OCI-LY1 (cell line): Measurements from ENCODE around the gene PDE3A.

Experiments
- H2AFZ ChIP-seq: fragments of 200-600 bp; sonication (generic), shearing (Covaris generic); 2 replicates; pipeline ENCODE4 v1.6.0; 2014; ENCODE audit warnings: antibody characterized with exemption, mild to moderate bottlenecking, low read length
- H3F3A ChIP-seq: fragments of 200-600 bp; sonication (generic), shearing (Covaris generic); 2 replicates; pipeline ENCODE4 v1.6.0; 2014; ENCODE audit warnings: mild to moderate bottlenecking, antibody characterized with exemption, low read length, moderate library complexity; ENCODE audit not compliant: insufficient read depth
- H3K27ac ChIP-seq: fragments of 200-600 bp; sonication (generic); 2 replicates; pipeline ENCODE4 v1.5.1; 2014; ENCODE audit warnings: low read length, mixed run types, mild to moderate bottlenecking, low read depth; ENCODE audit not compliant: poor library complexity, severe bottlenecking
- H3K27me3 ChIP-seq: fragments of 200-600 bp; sonication (generic); 2 replicates; pipeline ENCODE4 v1.6.0; 2014; ENCODE audit warnings: antibody characterized with exemption, mild to moderate bottlenecking, low read length, moderate library complexity; ENCODE audit not compliant: insufficient read depth
- H3K36me3 ChIP-seq: fragments of 200-600 bp; sonication (generic); 2 replicates; pipeline ENCODE4 v1.6.1; 2014; ENCODE audit warnings: mild to moderate bottlenecking, antibody characterized with exemption, low read length, moderate library complexity, mixed read lengths; ENCODE audit not compliant: insufficient read depth
- H3K4me1 ChIP-seq: fragments of 200-600 bp; sonication (generic); 2 replicates; pipeline ENCODE4 v1.5.1; 2014; ENCODE audit warnings: mild to moderate bottlenecking, low read length, moderate library complexity; ENCODE audit not compliant: insufficient read depth, severe bottlenecking
- H3K4me2 ChIP-seq: fragments of 200-600 bp; sonication (generic), shearing (Covaris generic); 2 replicates; pipeline ENCODE4 v1.6.1; 2014; ENCODE audit warnings: low read length
- H3K4me3 ChIP-seq: fragments of 200-600 bp; sonication (generic); 2 replicates; pipeline ENCODE4 v1.5.1; 2014; ENCODE audit warnings: low read length, low read depth, mild to moderate bottlenecking, mixed read lengths; ENCODE audit not compliant: poor library complexity, severe bottlenecking
- H3K79me2 ChIP-seq: fragments of 200-600 bp; shearing (Covaris generic); 2 replicates; pipeline ENCODE4 v1.6.1; 2016; ENCODE audit warnings: mixed run types, low read length, mixed read lengths; ENCODE audit not compliant: insufficient read depth
- H3K9ac ChIP-seq: fragments of 200-600 bp; sonication (generic), shearing (Covaris generic); 2 replicates; pipeline ENCODE4 v1.6.1; 2014; ENCODE audit warnings: mild to moderate bottlenecking, low read length, mixed read lengths
- H3K9me2 ChIP-seq: fragments of 200-600 bp; sonication (generic), shearing (Covaris generic); 2 replicates; pipeline ENCODE4 v1.6.1; 2014; ENCODE audit warnings: low read depth, mild to moderate bottlenecking, low read length, mixed read lengths
- H3K9me3 ChIP-seq: fragments of 200-600 bp; shearing (Covaris generic); 2 replicates; pipeline ENCODE4 v1.6.1; 2014; ENCODE audit warnings: low read length, mixed read lengths
- H4K20me1 ChIP-seq: fragments of 200-600 bp; sonication (generic), shearing (Covaris generic); 2 replicates; pipeline ENCODE4 v1.6.0; 2016; ENCODE audit warnings: mild to moderate bottlenecking, low read length; ENCODE audit not compliant: insufficient read depth
- CTCF ChIP-seq: fragments of 200-600 bp; sonication (generic), shearing (Covaris generic); IDR thresholded peaks from 2 replicates; pipeline ENCODE4 v1.5.1; 2017; ENCODE audit warnings: mild to moderate bottlenecking, antibody characterized with exemption, low read length, moderate library complexity, mixed read lengths
- EZH2 ChIP-seq: fragments of 200-600 bp; sonication (generic), shearing (Covaris generic); IDR thresholded peaks from 2 replicates; pipeline ENCODE4 v1.8.0; 2017; ENCODE audit warnings: borderline replicate concordance, mixed run types, mild to moderate bottlenecking, antibody characterized with exemption, low read length, moderate library complexity, mixed read lengths

Gene PDE3A

DNA sequence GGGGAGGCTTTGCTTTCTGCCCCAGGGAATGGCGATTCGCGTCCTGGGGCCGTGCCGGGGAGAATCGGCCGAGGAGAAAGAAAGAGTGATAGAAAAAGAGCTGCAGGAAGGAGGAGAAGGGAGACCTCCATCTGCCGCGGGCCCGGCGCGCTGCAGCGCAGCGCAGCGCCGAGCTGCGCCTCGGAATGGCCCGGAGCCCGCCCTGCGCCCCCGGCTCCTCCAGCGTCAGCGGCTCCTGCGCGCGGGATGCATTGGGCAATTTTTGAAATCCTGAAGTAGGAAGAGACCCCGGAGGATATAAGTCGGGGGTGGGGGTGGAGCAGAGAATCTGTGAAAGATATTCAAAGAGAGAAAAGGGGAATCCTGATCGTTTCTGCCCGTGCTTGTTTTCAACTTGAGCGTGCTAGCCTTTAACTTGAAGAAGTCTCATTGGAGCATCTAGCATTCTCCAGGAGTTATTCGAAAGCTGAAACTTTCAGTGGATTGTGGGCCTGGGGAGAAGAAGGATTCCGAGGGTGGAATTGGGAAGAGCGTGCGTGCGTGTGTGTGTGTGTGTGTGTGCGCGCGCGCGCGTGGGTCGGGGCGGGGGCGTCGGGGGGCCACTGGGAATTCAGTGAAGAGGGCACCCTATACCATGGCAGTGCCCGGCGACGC, 441 bp downstream of the PDE3A start:
- no peak overlapping the region for H3K4me2 ChIP-seq
- no peaks in the 10 kb centered on the region for H3K9me2 ChIP-seq
- no peaks in the 10 kb centered on the region for H4K20me1 ChIP-seq
- H3K27ac ChIP-seq = no peak overlapping the region
- H3K9ac ChIP-seq = no peak overlapping the region
- no peaks in the 10 kb centered on the region for H3K4me1 ChIP-seq
- H3K27me3 ChIP-seq = no peaks in the 10 kb centered on the region
- no peaks in the 10 kb centered on the region for H3K79me2 ChIP-seq
- H3F3A ChIP-seq = no peaks in the 10 kb centered on the region
- no peak for TF ChIP-seq EZH2
- no peak for TF ChIP-seq CTCF
- H3K9me3 ChIP-seq = no peaks in the 10 kb centered on the region
- no peak overlapping the region for H3K4me3 ChIP-seq
- no peak overlapping the region for H2AFZ ChIP-seq
- no peaks in the 10 kb centered on the region for H3K36me3 ChIP-seq

DNA sequence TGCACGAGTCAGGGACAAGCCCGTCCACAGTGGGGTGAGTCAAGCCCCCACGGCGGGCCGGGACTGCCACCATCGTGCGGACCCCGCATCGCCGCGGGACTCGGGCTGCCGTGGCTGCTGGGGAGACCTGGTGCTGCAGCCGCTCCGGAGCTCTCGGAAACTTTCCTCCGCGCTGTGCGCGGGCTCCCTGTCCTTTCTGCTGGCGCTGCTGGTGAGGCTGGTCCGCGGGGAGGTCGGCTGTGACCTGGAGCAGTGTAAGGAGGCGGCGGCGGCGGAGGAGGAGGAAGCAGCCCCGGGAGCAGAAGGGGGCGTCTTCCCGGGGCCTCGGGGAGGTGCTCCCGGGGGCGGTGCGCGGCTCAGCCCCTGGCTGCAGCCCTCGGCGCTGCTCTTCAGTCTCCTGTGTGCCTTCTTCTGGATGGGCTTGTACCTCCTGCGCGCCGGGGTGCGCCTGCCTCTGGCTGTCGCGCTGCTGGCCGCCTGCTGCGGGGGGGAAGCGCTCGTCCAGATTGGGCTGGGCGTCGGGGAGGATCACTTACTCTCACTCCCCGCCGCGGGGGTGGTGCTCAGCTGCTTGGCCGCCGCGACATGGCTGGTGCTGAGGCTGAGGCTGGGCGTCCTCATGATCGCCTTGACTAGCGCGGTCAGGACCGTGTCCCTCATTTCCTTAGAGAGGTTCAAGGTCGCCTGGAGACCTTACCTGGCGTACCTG, 1.1 kb downstream of the PDE3A start:
- no peaks in the 10 kb centered on the region for H4K20me1 ChIP-seq
- H3K4me2 ChIP-seq = no peak overlapping the region
- H3K36me3 ChIP-seq = no peaks in the 10 kb centered on the region
- no peaks in the 10 kb centered on the region for H3K27me3 ChIP-seq
- H3K27ac ChIP-seq = no peak overlapping the region
- H3K9ac ChIP-seq = no peak overlapping the region
- H3K9me3 ChIP-seq = no peaks in the 10 kb centered on the region
- TF ChIP-seq CTCF (no peak), EZH2 (no peak)
- H3K9me2 ChIP-seq = no peaks in the 10 kb centered on the region
- no peaks in the 10 kb centered on the region for H3K79me2 ChIP-seq
- no peak overlapping the region for H3K4me3 ChIP-seq
- no peak overlapping the region for H2AFZ ChIP-seq
- H3F3A ChIP-seq = no peaks in the 10 kb centered on the region
- no peaks in the 10 kb centered on the region for H3K4me1 ChIP-seq

- H3K36me3 ChIP-seq = no peaks in the 10 kb centered on the region
- H3K27me3 ChIP-seq = no peaks in the 10 kb centered on the region
- H3K27ac ChIP-seq = no peak overlapping the region
- H3F3A ChIP-seq = no peaks in the 10 kb centered on the region
- H3K4me3 ChIP-seq = no peak overlapping the region
- no peaks in the 10 kb centered on the region for H3K79me2 ChIP-seq
- no peaks in the 10 kb centered on the region for H3K4me1 ChIP-seq
- no peak overlapping the region for H3K4me2 ChIP-seq
- H3K9me2 ChIP-seq = no peaks in the 10 kb centered on the region
- H3K9me3 ChIP-seq = no peaks in the 10 kb centered on the region
- H3K9ac ChIP-seq = no peak overlapping the region
- TF ChIP-seq EZH2 (no peak), CTCF (no peak)
- no peaks in the 10 kb centered on the region for H4K20me1 ChIP-seq
- no peak overlapping the region for H2AFZ ChIP-seq
Observed at GRCh38 chr12:20370014-20370386, 1.7 kb downstream of the PDE3A start.
